ENCODE measurements around the gene HASPIN.
A peak's percentile ranks its signal among the peaks of the same experiment; 100 is the strongest.
"Not testable (repeated sequence)": the region's sequence is repeated elsewhere in the genome, so short reads cannot be mapped to it uniquely, and the experiment has no call there.

HASPIN gene

GRCh38 chr17:3704931-3705717 is 18.6 kb upstream of the HASPIN start:
- Histone ChIP-seq H3K4me1 (ENCODE audit: insufficient read depth, low read length) (no peaks in the 10 kb centered on the region), H3K9me3 (ENCODE audit: low read length) (no peaks in the 10 kb centered on the region), H3K4me3 (ENCODE audit: low read length) (no peak overlapping the region), H3K36me3 (ENCODE audit: insufficient read depth, low read length) (no peaks in the 10 kb centered on the region), H3K27me3 (ENCODE audit: insufficient read depth, low read length) (no peaks in the 10 kb centered on the region), H2AFZ (ENCODE audit: low read depth, low read length) (no peak overlapping the region)

GRCh38 chr17:3705718-3705984 is 18.1 kb upstream of the HASPIN start:
- not testable (repeated sequence) for H3K4me1 ChIP-seq (ENCODE audit: insufficient read depth, low read length); H3K4me3 ChIP-seq (ENCODE audit: low read length); H3K36me3 ChIP-seq (ENCODE audit: insufficient read depth, low read length); H3K27me3 ChIP-seq (ENCODE audit: insufficient read depth, low read length); H3K9me3 ChIP-seq (ENCODE audit: low read length); H2AFZ ChIP-seq (ENCODE audit: low read depth, low read length)

GRCh38 chr17:3708366-3708765 is 15.3 kb upstream of the HASPIN start:
- H3K4me3 ChIP-seq (ENCODE audit: low read length): no peak overlapping the region
- no peak overlapping the region for H2AFZ ChIP-seq (ENCODE audit: low read depth, low read length)
- no peaks in the 10 kb centered on the region for H3K4me1 ChIP-seq (ENCODE audit: insufficient read depth, low read length)
- H3K27me3 ChIP-seq (ENCODE audit: insufficient read depth, low read length): no peaks in the 10 kb centered on the region
- H3K36me3 ChIP-seq (ENCODE audit: insufficient read depth, low read length): peaks cover 6% of the 10 kb centered on the region
- no peaks in the 10 kb centered on the region for H3K9me3 ChIP-seq (ENCODE audit: low read length)

- Histone ChIP-seq H3K36me3 (ENCODE audit: insufficient read depth, low read length) (peaks cover 19% of the 10 kb centered on the region), H3K4me1 (ENCODE audit: insufficient read depth, low read length) (no peaks in the 10 kb centered on the region), H3K9me3 (ENCODE audit: low read length) (no peaks in the 10 kb centered on the region), H3K27me3 (ENCODE audit: insufficient read depth, low read length) (no peaks in the 10 kb centered on the region), H2AFZ (ENCODE audit: low read depth, low read length) (no peak overlapping the region), H3K4me3 (ENCODE audit: low read length) (no peak overlapping the region)
Observed at GRCh38 chr17:3710951-3711383, 12.7 kb upstream of the HASPIN start.

GRCh38 chr17:3712811-3713463 is 10.8 kb upstream of the HASPIN start:
- Histone ChIP-seq H3K4me1 (ENCODE audit: insufficient read depth, low read length) (no peaks in the 10 kb centered on the region), H2AFZ (ENCODE audit: low read depth, low read length) (no peak overlapping the region), H3K4me3 (ENCODE audit: low read length) (no peak overlapping the region), H3K9me3 (ENCODE audit: low read length) (no peaks in the 10 kb centered on the region), H3K27me3 (ENCODE audit: insufficient read depth, low read length) (no peaks in the 10 kb centered on the region), H3K36me3 (ENCODE audit: insufficient read depth, low read length) (peaks cover 38% of the 10 kb centered on the region)

- Histone ChIP-seq H3K27me3 (ENCODE audit: insufficient read depth, low read length) (no peaks in the 10 kb centered on the region), H3K4me3 (ENCODE audit: low read length) (no peak overlapping the region), H3K36me3 (ENCODE audit: insufficient read depth, low read length) (peaks cover 54% of the 10 kb centered on the region), H3K4me1 (ENCODE audit: insufficient read depth, low read length) (no peaks in the 10 kb centered on the region), H2AFZ (ENCODE audit: low read depth, low read length) (no peak overlapping the region), H3K9me3 (ENCODE audit: low read length) (no peaks in the 10 kb centered on the region)
Observed at GRCh38 chr17:3715296-3715695, 8.4 kb upstream of the HASPIN start.

- no peak overlapping the region for H2AFZ ChIP-seq (ENCODE audit: low read depth, low read length)
- peaks cover 7% of the 10 kb centered on the region for H3K4me1 ChIP-seq (ENCODE audit: insufficient read depth, low read length)
- peaks cover 49% of the 10 kb centered on the region for H3K36me3 ChIP-seq (ENCODE audit: insufficient read depth, low read length)
- H3K4me3 ChIP-seq (ENCODE audit: low read length): no peak overlapping the region
- H3K9me3 ChIP-seq (ENCODE audit: low read length): no peaks in the 10 kb centered on the region
- H3K27me3 ChIP-seq (ENCODE audit: insufficient read depth, low read length): no peaks in the 10 kb centered on the region
Observed at GRCh38 chr17:3718201-3718600, 5.5 kb upstream of the HASPIN start.

GRCh38 chr17:3719265-3719664 is 4.4 kb upstream of the HASPIN start:
- Histone ChIP-seq H3K4me1 (ENCODE audit: insufficient read depth, low read length) (peaks cover 7% of the 10 kb centered on the region), H3K27me3 (ENCODE audit: insufficient read depth, low read length) (no peaks in the 10 kb centered on the region), H2AFZ (ENCODE audit: low read depth, low read length) (no peak overlapping the region), H3K9me3 (ENCODE audit: low read length) (no peaks in the 10 kb centered on the region), H3K4me3 (ENCODE audit: low read length) (no peak overlapping the region), H3K36me3 (ENCODE audit: insufficient read depth, low read length) (peaks cover 49% of the 10 kb centered on the region)

- no peaks in the 10 kb centered on the region for H3K27me3 ChIP-seq (ENCODE audit: insufficient read depth, low read length)
- peak overlapping the region; percentile 88 for H3K4me3 ChIP-seq (ENCODE audit: low read length)
- H3K36me3 ChIP-seq (ENCODE audit: insufficient read depth, low read length): peaks cover 37% of the 10 kb centered on the region
- peak overlapping the region; percentile 87 for H2AFZ ChIP-seq (ENCODE audit: low read depth, low read length)
- H3K4me1 ChIP-seq (ENCODE audit: insufficient read depth, low read length): peaks cover 20% of the 10 kb centered on the region
- no peaks in the 10 kb centered on the region for H3K9me3 ChIP-seq (ENCODE audit: low read length)
Observed at GRCh38 chr17:3722716-3723115, 987 bp upstream of the HASPIN start.

- Histone ChIP-seq H3K4me3 (ENCODE audit: low read length) (peak overlapping the region; percentile 88), H3K4me1 (ENCODE audit: insufficient read depth, low read length) (peaks cover 20% of the 10 kb centered on the region), H3K27me3 (ENCODE audit: insufficient read depth, low read length) (no peaks in the 10 kb centered on the region), H3K36me3 (ENCODE audit: insufficient read depth, low read length) (peaks cover 37% of the 10 kb centered on the region), H2AFZ (ENCODE audit: low read depth, low read length) (peak overlapping the region; percentile 87), H3K9me3 (ENCODE audit: low read length) (no peaks in the 10 kb centered on the region)
Observed at GRCh38 chr17:3723188-3723555, 531 bp upstream of the HASPIN start.

GRCh38 chr17:3724378-3725077 is 825 bp downstream of the HASPIN start:
- H2AFZ ChIP-seq (ENCODE audit: low read depth, low read length): peak overlapping the region; percentile 87
- peak overlapping the region; percentile 88 for H3K4me3 ChIP-seq (ENCODE audit: low read length)
- no peaks in the 10 kb centered on the region for H3K27me3 ChIP-seq (ENCODE audit: insufficient read depth, low read length)
- no peaks in the 10 kb centered on the region for H3K9me3 ChIP-seq (ENCODE audit: low read length)
- peaks cover 20% of the 10 kb centered on the region for H3K4me1 ChIP-seq (ENCODE audit: insufficient read depth, low read length)
- H3K36me3 ChIP-seq (ENCODE audit: insufficient read depth, low read length): peaks cover 34% of the 10 kb centered on the region

GRCh38 chr17:3727041-3727440 is 3.3 kb downstream of the HASPIN start:
- no peaks in the 10 kb centered on the region for H3K9me3 ChIP-seq (ENCODE audit: low read length)
- H3K4me3 ChIP-seq (ENCODE audit: low read length): no peak overlapping the region
- H2AFZ ChIP-seq (ENCODE audit: low read depth, low read length): no peak overlapping the region
- H3K4me1 ChIP-seq (ENCODE audit: insufficient read depth, low read length): peaks cover 20% of the 10 kb centered on the region
- H3K36me3 ChIP-seq (ENCODE audit: insufficient read depth, low read length): peaks cover 25% of the 10 kb centered on the region
- no peaks in the 10 kb centered on the region for H3K27me3 ChIP-seq (ENCODE audit: insufficient read depth, low read length)

GRCh38 chr17:3728099-3728498 is 4.4 kb downstream of the HASPIN start:
- Histone ChIP-seq H3K4me1 (ENCODE audit: insufficient read depth, low read length) (peaks cover 17% of the 10 kb centered on the region), H3K36me3 (ENCODE audit: insufficient read depth, low read length) (peaks cover 25% of the 10 kb centered on the region)
- not testable (repeated sequence) for H3K4me3 ChIP-seq (ENCODE audit: low read length); H2AFZ ChIP-seq (ENCODE audit: low read depth, low read length); H3K9me3 ChIP-seq (ENCODE audit: low read length); H3K27me3 ChIP-seq (ENCODE audit: insufficient read depth, low read length)

All from neuron (in vitro differentiated cells).